HG03575 (cell line): ENCODE measurements around the gene B3GNT9.

ENCODE experiments used
- ATAC-seq: cut with Tn5 transposase; IDR thresholded peaks from one replicate; pipeline ENCODE4 v1.9.1; 2021; ENCODE audit not compliant: unreplicated experiment, insufficient number of reproducible peaks, low FRiP score; ENCODE audit errors: extremely low read depth

B3GNT9 gene, protein sequence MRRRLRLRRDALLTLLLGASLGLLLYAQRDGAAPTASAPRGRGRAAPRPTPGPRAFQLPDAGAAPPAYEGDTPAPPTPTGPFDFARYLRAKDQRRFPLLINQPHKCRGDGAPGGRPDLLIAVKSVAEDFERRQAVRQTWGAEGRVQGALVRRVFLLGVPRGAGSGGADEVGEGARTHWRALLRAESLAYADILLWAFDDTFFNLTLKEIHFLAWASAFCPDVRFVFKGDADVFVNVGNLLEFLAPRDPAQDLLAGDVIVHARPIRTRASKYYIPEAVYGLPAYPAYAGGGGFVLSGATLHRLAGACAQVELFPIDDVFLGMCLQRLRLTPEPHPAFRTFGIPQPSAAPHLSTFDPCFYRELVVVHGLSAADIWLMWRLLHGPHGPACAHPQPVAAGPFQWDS

DNA sequence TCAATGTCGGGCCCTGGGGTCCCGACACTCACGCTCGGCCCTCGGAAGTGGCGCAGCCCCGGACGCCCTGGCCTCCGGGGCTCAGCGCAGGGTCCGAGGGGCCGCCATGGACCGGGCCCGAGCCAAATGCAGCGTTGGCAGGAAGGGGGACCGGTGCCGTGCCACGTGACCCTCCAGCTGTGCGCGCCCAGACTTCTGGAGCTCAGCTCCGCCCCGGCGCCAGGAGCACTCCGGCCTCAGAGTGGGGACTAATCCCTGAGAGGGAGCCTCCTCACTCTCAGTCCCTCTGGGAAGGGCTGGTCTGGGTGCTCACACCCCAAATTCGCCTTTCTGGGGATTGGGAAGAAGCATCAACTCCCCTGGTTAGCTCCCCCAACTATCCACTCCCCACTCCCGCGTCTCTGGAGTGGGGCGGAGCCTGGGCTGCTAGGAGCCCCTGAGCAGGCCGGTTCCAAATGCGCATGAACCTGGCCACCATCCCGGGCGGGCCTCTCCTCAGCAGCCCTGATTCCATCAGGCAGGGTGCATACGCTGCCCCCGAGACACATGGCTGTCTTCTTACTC, at the start of gene B3GNT9:
Gene B3GNT9 (minus strand): TSS at position 166 of the 564 bp plus-strand sequence. CDS start 513 bp downstream, outside the sequence.
- no peak for ATAC-seq

DNA sequence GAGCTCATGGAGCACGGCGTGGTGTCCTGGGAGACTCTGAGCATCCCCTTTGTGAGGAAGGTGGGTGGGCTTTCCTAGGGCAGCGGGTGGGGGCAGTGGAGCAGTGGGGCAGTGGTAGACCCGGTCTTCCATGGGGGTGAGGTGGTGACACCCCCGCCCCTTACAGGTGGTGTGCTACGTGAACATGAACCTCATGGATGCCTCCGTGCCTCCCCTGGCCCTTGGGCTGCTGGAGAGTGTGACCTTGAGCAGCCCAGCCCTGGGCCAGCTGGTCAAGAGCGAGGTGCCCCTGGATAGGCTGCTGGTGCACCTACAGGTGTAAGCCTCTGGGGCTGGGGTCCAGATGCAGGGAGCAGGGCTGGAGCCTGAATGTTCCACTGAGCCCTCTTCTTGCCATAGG, 49.7 kb upstream of the B3GNT9 start:
- no peak for ATAC-seq

DNA sequence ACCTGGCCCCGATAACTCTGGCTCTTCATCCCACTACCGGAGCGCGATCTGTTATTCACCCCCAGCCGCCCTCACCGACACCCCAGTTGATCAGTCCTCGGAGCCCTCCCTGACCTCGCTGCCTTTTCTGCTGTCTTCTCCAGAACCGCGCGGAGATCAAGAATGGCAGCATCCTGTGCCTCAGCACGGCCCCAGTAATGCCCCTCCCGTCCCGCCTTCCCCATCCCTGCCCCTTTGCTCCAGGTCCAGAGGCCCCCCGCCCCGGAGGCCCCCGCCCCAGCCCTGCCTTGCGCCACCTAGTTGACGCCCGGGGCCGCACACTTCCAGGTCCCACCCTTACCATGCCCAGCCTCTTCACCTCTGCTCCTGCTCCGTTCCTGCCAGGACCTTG, 49.0 kb upstream of the B3GNT9 start:
- ATAC-seq = no peak

DNA sequence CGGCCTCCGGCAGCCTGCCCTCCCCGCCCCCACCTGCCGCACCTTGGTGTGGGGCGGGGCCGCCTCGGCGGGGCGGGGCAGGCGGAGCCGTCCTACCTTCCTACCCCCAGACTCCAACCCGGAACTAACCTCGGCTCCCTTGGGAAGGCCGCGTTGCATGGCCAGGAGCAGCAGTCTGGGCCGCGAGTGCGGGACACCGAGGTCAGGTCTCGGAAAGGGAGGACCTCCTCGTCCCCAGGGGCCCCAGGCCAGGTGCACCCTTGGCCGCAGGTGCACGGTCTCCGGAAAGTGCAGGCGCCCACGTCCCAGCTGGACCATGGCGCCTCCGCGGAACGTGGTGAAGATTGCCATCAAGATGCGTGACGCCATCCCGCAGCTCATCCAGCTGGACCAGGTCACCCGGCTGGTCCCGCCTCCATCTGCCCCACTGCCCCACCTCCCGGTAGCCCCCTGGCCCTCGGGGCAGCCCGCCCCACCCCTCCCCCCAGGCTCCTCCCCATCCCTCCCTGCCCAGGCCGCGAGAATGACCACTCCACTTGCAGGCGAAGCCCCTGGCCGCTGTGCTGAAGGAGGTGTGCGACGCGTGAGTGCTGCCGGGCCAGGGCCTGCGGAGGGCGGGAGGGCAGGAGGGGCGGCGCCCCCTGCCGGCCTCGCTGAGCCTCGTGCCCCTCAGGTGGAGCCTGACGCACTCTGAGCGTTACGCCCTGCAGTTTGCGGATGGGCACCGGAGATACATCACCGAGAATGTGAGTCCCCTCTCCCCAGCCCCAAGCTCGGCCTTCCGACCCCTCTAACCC, 48.4 kb upstream of the B3GNT9 start, which contains the start of gene ELMO3:
Gene ELMO3 (plus strand): TSS at position 121 of the 797 bp plus-strand sequence. CDS start 196 bp downstream, at position 317.
- ATAC-seq = no peak

DNA sequence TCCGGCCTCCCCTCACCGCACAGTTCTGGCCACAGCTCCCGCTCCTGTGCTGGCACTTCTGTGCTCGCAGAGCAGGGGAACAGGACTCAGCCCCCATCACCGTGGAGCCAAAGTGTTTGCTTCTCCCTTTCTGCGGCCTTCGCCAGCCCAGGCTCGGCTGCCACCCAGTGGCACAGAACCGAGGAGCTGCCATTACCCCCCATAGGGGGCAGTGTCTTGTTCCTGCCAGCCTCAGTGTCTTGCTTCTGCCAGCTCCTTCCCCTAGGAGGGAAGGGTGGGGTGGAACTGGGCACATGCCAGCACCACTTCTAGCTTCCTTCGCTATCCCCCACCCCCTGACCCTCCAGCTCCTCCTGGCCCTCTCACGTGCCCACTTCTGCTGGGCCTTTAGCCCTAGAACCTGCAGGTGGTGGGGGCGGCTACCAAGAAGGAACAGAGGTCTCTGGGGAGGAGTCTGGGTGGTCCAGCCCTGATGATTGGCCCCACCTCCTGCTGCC, 47.5 kb upstream of the B3GNT9 start:
- ATAC-seq = no peak

DNA sequence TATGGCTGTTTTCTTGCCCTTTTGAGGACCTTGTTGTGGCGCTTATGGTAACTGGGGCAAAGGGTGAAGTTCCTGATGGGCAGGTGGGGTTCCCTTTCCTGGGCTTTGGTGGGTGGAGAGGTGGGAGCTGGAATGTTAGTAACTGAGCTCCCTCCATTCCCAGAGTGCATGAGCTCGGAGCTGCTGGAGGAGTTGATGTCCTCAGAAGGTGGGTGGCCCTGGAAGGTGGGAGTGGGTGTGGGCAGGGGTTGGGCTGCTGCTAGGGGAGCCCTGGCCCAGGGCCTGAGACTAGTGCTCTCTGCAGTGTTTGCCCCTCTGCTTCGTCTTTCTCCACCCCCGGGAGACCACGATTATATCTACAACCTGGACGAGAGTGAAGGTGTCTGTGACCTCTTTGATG, 46.9 kb upstream of the B3GNT9 start:
- ATAC-seq = no peak

DNA sequence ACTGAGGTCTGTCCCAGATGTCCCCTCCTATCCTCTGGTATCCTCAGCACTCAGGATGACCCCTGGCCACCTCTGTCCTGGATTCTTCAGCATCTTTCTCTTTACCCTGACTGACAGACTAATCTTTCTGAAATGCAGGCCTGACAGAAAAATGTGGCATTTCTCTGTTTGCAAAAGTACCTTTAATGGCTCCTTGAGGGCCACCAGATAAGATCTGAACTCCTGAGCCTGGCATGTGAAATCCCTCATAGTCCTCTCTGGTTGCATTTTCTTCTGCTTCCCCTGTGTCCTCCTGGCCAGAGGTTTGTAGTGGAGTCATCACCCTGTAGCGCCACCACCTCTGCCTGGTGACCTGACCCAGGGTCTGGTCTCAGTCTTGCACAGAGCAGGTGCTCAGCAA, 46.1 kb upstream of the B3GNT9 start:
- ATAC-seq = no peak

DNA sequence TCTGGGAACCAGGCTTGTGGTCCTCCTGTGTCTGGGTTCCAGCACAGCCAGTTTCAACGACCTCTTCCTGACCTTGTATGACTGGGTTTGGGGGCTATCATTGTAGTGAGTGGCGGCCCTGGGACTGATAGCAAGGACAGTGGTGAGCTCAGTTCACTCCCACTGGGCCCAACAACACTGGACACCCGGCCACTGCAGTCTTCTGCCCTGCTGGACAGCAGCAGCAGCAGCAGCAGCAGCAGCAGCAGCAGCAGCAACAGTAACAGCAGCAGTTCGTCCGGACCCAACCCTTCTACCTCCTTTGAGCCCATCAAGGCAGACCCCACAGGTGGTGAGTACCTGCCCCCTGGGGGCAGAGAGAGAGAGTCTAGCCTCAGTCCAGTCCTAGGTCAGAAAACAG, 44.9 kb upstream of the B3GNT9 start:
- ATAC-seq = no peak

DNA sequence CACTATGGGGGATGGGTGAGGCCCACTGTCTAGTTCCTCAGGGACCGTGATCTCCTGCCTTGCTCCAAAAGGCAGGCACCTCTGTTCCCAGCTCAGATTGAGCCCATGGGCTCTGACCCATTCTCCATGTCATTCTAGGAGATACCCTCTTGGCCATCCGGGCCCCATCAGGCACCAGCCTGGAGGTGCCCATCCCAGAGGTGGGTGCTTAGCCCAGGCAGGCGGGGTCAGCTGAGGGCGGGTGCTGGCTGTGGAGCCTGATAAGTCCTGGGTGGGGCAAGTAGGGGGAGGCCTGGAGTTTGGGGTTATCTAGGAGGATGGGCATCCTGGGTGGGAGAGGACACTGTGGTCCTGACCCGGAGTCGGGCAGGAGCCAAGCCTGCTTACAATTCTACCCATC, 43.5 kb upstream of the B3GNT9 start:
- ATAC-seq = no peak

DNA sequence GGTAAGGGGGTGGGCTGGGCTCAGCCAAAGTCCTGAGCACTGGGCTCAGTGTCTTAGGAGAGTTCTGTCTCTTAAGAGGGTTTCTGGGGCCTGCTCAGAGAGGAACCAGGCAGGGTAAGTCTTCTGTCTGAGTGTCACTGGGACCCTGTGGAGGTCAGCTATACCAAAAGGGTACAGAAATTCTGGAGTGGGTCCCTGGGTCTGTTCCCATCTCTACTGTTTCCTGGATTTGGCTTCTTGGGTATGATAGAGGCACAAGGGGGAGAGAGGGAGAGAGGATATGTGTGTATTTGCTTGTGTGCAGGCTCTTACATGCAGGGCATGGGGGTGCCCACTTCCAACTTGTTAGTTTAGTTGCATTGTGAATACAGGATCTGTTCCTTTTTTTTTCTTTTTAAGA, 42.7 kb upstream of the B3GNT9 start:
- no peak for ATAC-seq

DNA sequence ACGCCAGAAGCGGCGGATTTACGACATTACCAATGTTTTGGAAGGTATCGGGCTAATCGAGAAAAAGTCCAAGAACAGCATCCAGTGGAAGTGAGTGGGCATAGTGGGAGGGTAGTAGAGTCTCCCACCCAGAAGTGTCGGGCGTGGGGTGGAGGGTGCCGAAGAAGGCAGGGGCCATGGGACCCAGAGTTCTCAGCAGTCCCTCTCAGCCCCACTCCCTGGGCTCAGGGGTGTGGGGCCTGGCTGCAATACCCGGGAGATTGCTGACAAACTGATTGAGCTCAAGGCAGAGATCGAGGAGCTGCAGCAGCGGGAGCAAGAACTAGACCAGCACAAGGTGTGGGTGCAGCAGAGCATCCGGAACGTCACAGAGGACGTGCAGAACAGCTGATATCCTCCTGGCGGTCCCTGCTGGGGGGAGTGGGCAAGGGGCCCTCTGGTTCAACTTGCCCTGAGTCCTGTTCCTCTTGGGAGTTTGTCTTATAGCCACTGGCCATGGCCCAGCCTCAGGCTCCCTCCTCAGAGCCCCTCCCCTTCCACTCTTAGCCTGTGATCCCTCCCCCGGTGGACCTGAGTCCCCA, 42.1 kb upstream of the B3GNT9 start:
- no peak for ATAC-seq

DNA sequence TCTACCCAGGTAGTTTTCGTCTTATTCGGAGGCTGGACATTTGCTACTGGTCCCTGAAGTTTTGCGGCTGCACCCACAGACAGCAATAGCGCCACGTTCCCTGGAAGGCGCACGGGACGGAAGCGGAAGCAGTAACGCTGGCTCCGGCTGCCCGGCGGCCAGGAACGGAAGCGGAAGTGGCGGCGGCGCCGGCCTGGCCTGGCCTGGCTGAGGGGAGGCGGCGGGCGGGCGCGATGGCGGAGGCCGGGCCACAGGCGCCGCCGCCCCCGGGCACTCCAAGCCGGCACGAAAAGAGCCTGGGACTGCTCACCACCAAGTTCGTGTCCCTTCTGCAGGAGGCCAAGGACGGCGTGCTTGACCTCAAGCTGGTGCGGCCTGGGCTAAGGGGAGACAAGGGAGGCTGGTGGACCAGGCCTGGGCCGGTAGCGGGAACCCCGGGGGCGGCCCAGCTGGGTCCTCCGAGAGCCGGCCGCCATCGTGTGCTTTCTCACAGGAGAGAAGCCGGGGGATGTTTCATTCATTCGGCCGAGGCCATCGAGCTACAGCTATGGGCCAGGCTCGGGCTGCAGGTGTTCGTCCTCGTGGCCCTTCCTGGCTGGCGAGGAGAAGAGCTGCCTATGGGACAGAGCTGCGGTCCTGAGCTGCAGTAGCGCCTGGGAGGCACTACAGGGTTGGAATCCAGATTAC, 41.3 kb upstream of the B3GNT9 start, which contains the start of gene E2F4:
Gene E2F4 (plus strand): TSS at position 161 of the 687 bp plus-strand sequence. CDS start 73 bp downstream, at position 234.
- no peak for ATAC-seq

DNA sequence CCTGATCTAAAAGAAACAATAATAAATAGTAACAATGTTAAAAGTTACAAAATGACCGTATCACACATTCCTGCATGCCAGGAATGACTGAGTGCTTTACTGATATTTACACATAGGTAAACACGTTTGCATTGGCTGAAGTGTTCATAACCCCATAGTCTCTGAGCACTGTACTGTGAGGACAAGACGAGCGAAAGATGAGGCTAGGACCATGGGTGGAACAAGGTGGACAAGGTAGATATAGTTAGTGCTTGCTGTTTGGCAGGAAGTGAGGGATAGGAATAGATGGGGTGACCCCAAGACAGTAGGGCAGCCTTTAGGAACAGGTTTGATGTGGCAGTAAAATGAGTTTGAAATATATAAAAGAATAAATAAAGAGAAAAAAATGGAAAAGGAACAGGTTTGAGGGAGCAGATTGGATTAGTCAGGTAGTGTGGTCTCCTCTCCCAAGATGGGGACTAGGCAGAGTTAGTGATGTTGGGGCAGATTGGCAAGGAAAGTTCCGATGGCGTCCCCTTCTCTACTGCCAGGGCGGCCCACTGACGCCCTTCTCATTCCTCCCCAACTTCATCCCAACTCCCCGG, 40.7 kb upstream of the B3GNT9 start:
- no peak for ATAC-seq

DNA sequence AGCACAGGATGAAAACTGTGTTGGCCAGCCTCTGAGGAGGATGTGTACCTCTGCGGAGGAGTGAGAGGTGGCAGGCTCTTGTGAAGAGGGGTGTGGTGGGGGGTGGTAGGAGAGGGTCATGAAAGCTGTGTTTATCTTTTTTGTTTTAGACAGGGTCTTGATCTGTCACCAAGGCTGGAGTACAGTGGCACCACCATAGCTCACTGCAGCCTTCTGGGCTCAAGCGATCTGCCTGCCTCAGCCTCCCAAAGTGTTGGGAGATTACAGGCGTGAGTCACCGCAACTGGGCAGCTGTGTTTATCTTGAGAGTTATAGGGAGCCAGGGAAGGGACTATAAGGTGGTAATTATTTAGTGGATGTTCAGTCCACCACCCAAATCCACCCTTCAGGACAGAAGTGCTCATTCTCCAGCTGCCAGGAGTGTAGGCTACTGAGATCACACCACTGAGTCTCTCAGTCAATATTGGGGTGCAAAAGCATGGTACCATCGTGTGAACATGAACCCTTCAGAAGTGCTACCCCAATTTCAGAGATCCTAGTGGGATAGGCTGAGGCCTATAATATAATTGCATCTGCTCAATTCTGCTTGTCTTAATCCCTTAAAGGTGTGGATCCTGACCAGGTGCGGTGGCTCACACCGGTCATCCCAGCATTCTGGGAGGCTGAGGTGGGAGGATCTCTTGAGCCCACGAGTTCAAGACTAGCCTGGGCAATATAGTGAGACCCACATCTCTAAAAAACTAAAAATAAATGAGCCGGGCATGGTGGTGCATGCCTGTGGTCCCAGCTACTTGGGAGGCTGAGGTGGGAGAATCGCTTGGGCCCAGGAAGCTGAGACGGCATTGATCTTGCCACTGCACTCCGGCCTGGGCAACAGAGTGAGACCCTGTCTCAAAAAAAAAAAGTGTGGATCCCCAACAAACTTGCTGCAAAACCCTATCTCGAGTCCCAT, 39.9 kb upstream of the B3GNT9 start:
- no peak for ATAC-seq

DNA sequence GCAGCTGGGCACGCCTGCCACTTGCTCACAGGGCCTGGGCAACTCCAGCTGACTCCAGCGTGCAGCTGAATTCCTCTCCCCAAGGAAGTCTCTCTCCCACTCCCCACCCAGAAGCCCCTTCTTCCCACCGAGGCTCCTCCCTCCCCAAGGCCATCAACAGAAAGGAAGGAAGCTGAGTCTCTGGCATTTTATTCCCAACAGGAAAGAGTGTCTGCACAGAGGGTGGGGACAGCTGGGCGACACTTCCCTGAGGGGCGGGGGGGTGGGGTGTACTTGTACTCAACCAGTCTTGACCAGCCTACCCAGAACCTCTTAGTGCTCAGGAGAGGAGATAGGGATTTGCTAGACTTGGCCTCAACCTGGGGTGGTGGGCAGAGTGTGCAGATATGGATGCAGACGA, 39.2 kb upstream of the B3GNT9 start, which contains the start of gene EXOC3L1:
Gene EXOC3L1 (minus strand): TSS at position 96 of the 400 bp plus-strand sequence. CDS start 460 bp downstream, outside the sequence.
- no peak for ATAC-seq

DNA sequence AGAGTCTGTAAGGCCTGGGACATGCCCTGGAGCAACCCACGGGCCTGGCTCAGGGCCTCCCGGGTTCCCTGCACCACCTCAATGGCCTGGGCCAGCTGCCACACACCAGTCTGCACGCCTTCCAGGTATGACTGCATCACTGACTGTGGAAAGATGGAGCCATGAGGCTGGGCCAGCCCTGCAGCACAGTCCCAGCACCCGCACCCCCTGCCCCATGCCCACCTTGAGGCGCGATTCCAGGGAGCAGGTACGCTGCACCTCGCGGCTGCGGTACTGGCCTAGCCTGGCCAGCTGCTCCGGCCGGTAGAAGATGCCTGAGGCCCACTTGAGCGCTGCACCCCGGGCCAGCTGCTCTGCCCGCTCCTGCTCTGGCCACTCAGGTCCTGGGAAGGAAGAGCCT, 38.0 kb upstream of the B3GNT9 start:
- ATAC-seq = no peak

DNA sequence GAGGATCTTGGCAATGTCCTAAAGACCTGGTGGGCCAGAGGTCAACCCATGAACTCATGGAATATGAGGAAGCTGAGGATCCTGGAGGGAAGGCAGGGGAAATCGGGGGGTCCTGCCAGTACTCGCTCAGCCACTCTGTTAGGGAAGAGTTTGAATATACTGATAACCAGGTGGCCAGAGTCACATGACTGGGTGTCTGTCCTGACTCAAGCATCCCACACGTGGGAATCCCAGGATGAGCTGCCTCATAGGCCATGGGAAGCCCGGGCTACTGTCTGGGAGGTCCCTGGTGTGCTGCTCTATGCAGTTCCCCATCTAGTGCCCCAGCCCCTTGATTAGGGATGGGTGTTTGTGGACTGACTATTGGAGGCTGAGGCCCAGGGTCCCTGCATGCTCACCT, 37.5 kb upstream of the B3GNT9 start:
- ATAC-seq = no peak
